H1 (cell line): ENCODE measurements around the gene ADCK1. TPM values are rescaled to one million over a fixed set of nuclear protein-coding genes. Genes with fewer than 3 reads are reported as not detected.

Experiments used
- CTCF ChIA-PET: fragments of 300-600 bp; sonication (Branson Sonifier 250); formaldehyde crosslinking; loops from one replicate; lab custom pipeline; 2021; ENCODE audit not compliant: partially characterized antibody; lab: Charles Lee
- POLR2A ChIA-PET: fragments of 300-600 bp; sonication (Branson Sonifier 250); formaldehyde crosslinking; loops from one replicate; lab custom pipeline; 2021; ENCODE audit warnings: inconsistent platforms; ENCODE audit not compliant: partially characterized antibody; lab: Charles Lee
- DNase-seq, 2 experiments: peaks; one replicate each; pipeline versions ENCODE4 v3.0.0 to v3.0.0-alpha.2; 2010 to 2022; ENCODE audit warnings: low spot score in 2 of 2, low read depth in 1 of 2, mixed read lengths in 1 of 2
- FAIRE-seq: peaks from 2 replicates; lab custom pipeline; 2011; peaks lifted over from hg19 to GRCh38; lab: Jason Lieb, UNC
- H2AFZ ChIP-seq: 2 replicates; pipeline ENCODE4 v1.8.1; 2012; ENCODE audit warnings: low read length, inconsistent platforms
- H2AK5ac ChIP-seq: 2 replicates; pipeline ENCODE4 v1.6.1; 2013; ENCODE audit warnings: low read depth, low read length
- H2BK120ac ChIP-seq: replicated peaks from 2 replicates; pipeline ENCODE3; 2013; ENCODE audit warnings: low read depth, low read length, inconsistent platforms
- H2BK12ac ChIP-seq: 2 replicates; pipeline ENCODE4 v1.6.1; 2013; ENCODE audit warnings: low read depth, low read length
- H2BK15ac ChIP-seq: 2 replicates; pipeline ENCODE4 v1.6.1; 2013; ENCODE audit warnings: low read length
- H2BK20ac ChIP-seq: 2 replicates; pipeline ENCODE4 v1.6.1; 2013; ENCODE audit warnings: low read length
- H2BK5ac ChIP-seq: 2 replicates; pipeline ENCODE4 v1.6.1; 2013; ENCODE audit warnings: low read depth, low read length
- H3K14ac ChIP-seq: 2 replicates; pipeline ENCODE4 v1.6.1; 2013; ENCODE audit warnings: inconsistent platforms; ENCODE audit not compliant: insufficient read length
- H3K18ac ChIP-seq: 2 replicates; pipeline ENCODE4 v1.6.1; 2013; ENCODE audit warnings: low read length; ENCODE audit errors: extremely low read depth
- H3K23ac ChIP-seq: 2 replicates; pipeline ENCODE4 v1.6.1; 2013; ENCODE audit warnings: inconsistent platforms; ENCODE audit not compliant: insufficient read length
- H3K23me2 ChIP-seq: 2 replicates; pipeline ENCODE4 v1.6.1; 2013; ENCODE audit warnings: low read depth, low read length
- H3K27ac ChIP-seq: 2 replicates; pipeline ENCODE4 v1.6.1; 2011; ENCODE audit warnings: low read depth, low read length, inconsistent platforms
- H3K27me3 ChIP-seq, 4 experiments: replicated peaks in 1 of 4; 1 replicate in 1 of 4; 2 replicates in 3 of 4; pipeline versions ENCODE4 v1.6.1 to v1.8.1; 2011 to 2013; ENCODE audit warnings: low read length in 3 of 4, mild to moderate bottlenecking in 3 of 4, inconsistent platforms in 2 of 4, mixed read lengths in 2 of 4, moderate library complexity in 1 of 4; ENCODE audit not compliant: control insufficient read depth in 3 of 4, insufficient read depth in 3 of 4; ENCODE audit errors: extremely low read depth in 1 of 4
- H3K36me3 ChIP-seq, 4 experiments: 2 replicates each; pipeline versions ENCODE4 v1.6.1 to v1.8.1; 2011 to 2013; ENCODE audit warnings: mild to moderate bottlenecking in 4 of 4, low read length in 3 of 4, moderate library complexity in 2 of 4, control low read depth in 1 of 4, inconsistent platforms in 1 of 4; ENCODE audit not compliant: insufficient read depth in 4 of 4, control insufficient read depth in 2 of 4
- H3K4ac ChIP-seq: replicated peaks from 2 replicates; pipeline ENCODE3; 2013; ENCODE audit warnings: low read length, low read depth, mixed read lengths, inconsistent platforms; ENCODE audit not compliant: insufficient read length
- H3K4me1 ChIP-seq, 4 experiments: replicated peaks in 1 of 4; 1 replicate in 1 of 4; 2 replicates in 3 of 4; pipeline versions ENCODE4 v1.6.1 to v1.8.1; 2011 to 2013; ENCODE audit warnings: low read length in 3 of 4, inconsistent platforms in 2 of 4, mixed read lengths in 1 of 4; ENCODE audit not compliant: insufficient read depth in 4 of 4, control insufficient read depth in 3 of 4
- H3K4me2 ChIP-seq, 2 experiments: 2 replicates each; pipeline versions ENCODE4 v1.6.1 to v1.8.1; 2011 to 2013; ENCODE audit warnings: low read depth in 2 of 2, low read length in 2 of 2, control low read depth in 1 of 2, inconsistent platforms in 1 of 2, mild to moderate bottlenecking in 1 of 2; ENCODE audit not compliant: insufficient read depth in 1 of 2
- H3K4me3 ChIP-seq, 4 experiments: fragments of 200-600, 300-600 bp in 1 of 4; sonication (generic), shearing (Covaris generic), sonication (Bioruptor Twin) in 1 of 4; 2 replicates each; pipeline versions ENCODE4 v1.5.1 to v1.8.1; 2011 to 2016; ENCODE audit warnings: low read length in 4 of 4, low read depth in 3 of 4, control low read depth in 2 of 4, inconsistent platforms in 2 of 4, mild to moderate bottlenecking in 2 of 4, mixed read lengths in 1 of 4, moderate library complexity in 1 of 4; ENCODE audit not compliant: insufficient read depth in 2 of 4; ENCODE audit errors: extremely low read depth in 1 of 4
- H3K56ac ChIP-seq: replicated peaks from 2 replicates; pipeline ENCODE3; 2013; ENCODE audit warnings: low read depth, mild to moderate bottlenecking, mixed read lengths, low read length, inconsistent platforms; ENCODE audit not compliant: insufficient read length
- H3K79me1 ChIP-seq: 2 replicates; pipeline ENCODE4 v1.6.1; 2013; ENCODE audit warnings: low read depth, low read length, control low read depth
- H3K79me2 ChIP-seq, 2 experiments: 2 replicates each; pipeline versions ENCODE4 v1.6.1 to v1.8.1; 2012 to 2013; ENCODE audit warnings: low read length in 2 of 2, mild to moderate bottlenecking in 2 of 2, inconsistent platforms in 1 of 2; ENCODE audit not compliant: insufficient read depth in 2 of 2, control insufficient read depth in 1 of 2
- H3K9ac ChIP-seq, 4 experiments: replicated peaks in 1 of 4; 1 replicate in 1 of 4; 2 replicates in 3 of 4; pipeline versions ENCODE4 v1.6.1 to v1.8.1; 2011 to 2013; ENCODE audit warnings: low read depth in 3 of 4, low read length in 3 of 4, control low read depth in 2 of 4, mild to moderate bottlenecking in 2 of 4, moderate library complexity in 2 of 4, inconsistent platforms in 1 of 4; ENCODE audit errors: extremely low read depth in 1 of 4
- H3K9me3 ChIP-seq, 2 experiments: 2 replicates each; pipeline versions ENCODE4 v1.6.1 to v1.8.1; 2012 to 2013; ENCODE audit warnings: mild to moderate bottlenecking in 2 of 2, moderate library complexity in 2 of 2, control low read depth in 1 of 2, inconsistent platforms in 1 of 2, low read depth in 1 of 2, low read length in 1 of 2, mixed read lengths in 1 of 2; ENCODE audit not compliant: insufficient read depth in 2 of 2
- H4K20me1 ChIP-seq, 2 experiments: replicated peaks in 1 of 2; 2 replicates each; pipeline versions ENCODE3 to v1.8.1; 2011 to 2013; ENCODE audit warnings: inconsistent platforms in 2 of 2, low read length in 2 of 2, mild to moderate bottlenecking in 1 of 2; ENCODE audit not compliant: insufficient read depth in 2 of 2, control insufficient read depth in 1 of 2
- H4K5ac ChIP-seq: 2 replicates; pipeline ENCODE4 v1.6.1; 2013; ENCODE audit warnings: low read length, low read depth, mixed read lengths, inconsistent platforms; ENCODE audit not compliant: insufficient read length
- H4K8ac ChIP-seq: 2 replicates; pipeline ENCODE4 v1.8.0; 2013; ENCODE audit warnings: mild to moderate bottlenecking, moderate library complexity, low read length, inconsistent platforms; ENCODE audit not compliant: insufficient read depth; ENCODE audit errors: extremely low read depth
- H4K91ac ChIP-seq: replicated peaks from 2 replicates; pipeline ENCODE3; 2013; ENCODE audit warnings: low read length, mixed read lengths, inconsistent platforms; ENCODE audit not compliant: insufficient read length
- ATF2 ChIP-seq: IDR thresholded peaks from 2 replicates; pipeline ENCODE4 v1.6.1; 2012; ENCODE audit warnings: low read length, inconsistent platforms
- NRF1 ChIP-seq: IDR thresholded peaks from 2 replicates; pipeline ENCODE4 v1.6.1; 2011; ENCODE audit warnings: mild to moderate bottlenecking, low read depth, low read length, improper control_type of control experiment
- POLR2A ChIP-seq, 2 experiments: IDR thresholded peaks; 1 replicate in 1 of 2; 2 replicates in 1 of 2; pipeline ENCODE4 v1.6.1; 2011; ENCODE audit warnings: low read depth in 2 of 2, low read length in 2 of 2, mild to moderate bottlenecking in 2 of 2; ENCODE audit errors: control extremely low read depth in 1 of 2
- TBP ChIP-seq: IDR thresholded peaks from 2 replicates; pipeline ENCODE4 v1.6.1; 2011; ENCODE audit warnings: low read depth, low read length, improper control_type of control experiment
- TCF12 ChIP-seq: IDR thresholded peaks from 2 replicates; pipeline ENCODE4 v1.6.1; 2011; ENCODE audit warnings: low read depth, mild to moderate bottlenecking, low read length
- YY1 ChIP-seq: IDR thresholded peaks from 2 replicates; pipeline ENCODE4 v1.6.1; 2011; ENCODE audit warnings: low read depth, mild to moderate bottlenecking, low read length
- ZNF274 ChIP-seq: IDR thresholded peaks from 2 replicates; pipeline ENCODE4 v1.7.0; 2012; ENCODE audit warnings: low read length, borderline replicate concordance; ENCODE audit errors: extremely low read depth
- WGBS, 2 experiments: shearing (Covaris generic) in 1 of 2; methylation state at CpG; one replicate each; pipeline versions ENCODE4 v1.1.6 to v1.1.7; 2013 to 2015; ENCODE audit warnings: low lambda C conversion rate in 2 of 2, mixed read lengths in 2 of 2, inconsistent platforms in 1 of 2, low coverage in 1 of 2, missing lambda C conversion rate in 1 of 2; ENCODE audit not compliant: insufficient replicate concordance in 2 of 2, insufficient coverage in 1 of 2, insufficient read length in 1 of 2; ENCODE audit errors: extremely low coverage in 1 of 2, missing lambda C conversion rate in 1 of 2; 5-methylcytosine and 5-hydroxymethylcytosine counted together
- polyA plus RNA-seq, 7 experiments: library from polyadenylated mRNA; depleted of rRNA in 3 of 7; stranded (reverse) in 5 of 7; unstranded in 2 of 7; fragments of >200 nt in 5 of 7; fragments of 200-250 nt in 2 of 7; gene quantifications; 1 replicate in 5 of 7; 2 replicates in 1 of 7; 4 replicates in 1 of 7; pipeline versions ENCODE4 v1.2.1 to v1.2.3, GENCODE V29; 2011 to 2013; ENCODE audit warnings: missing spikeins in 2 of 7, mixed read lengths in 2 of 7
- total RNA-seq: library from RNA; stranded (reverse); fragmentation: NEBNext Ultra II Directional; extraction: Animal tissue kit (Norgen Biotek cat#: 25700); gene quantifications from 2 replicates; pipeline ENCODE4 v1.2.1, GENCODE V29; 2021
- TF ChIP-seq, protein P1 (sequence below): IDR thresholded peaks from 2 replicates; pipeline ENCODE4 v1.6.1; 2012; ENCODE audit warnings: inconsistent platforms

ADCK1 gene
- total and polyA plus RNA-seq, 2 of the 8 experiments (the other 6 are each of a cell fraction or from before 2014, with no cell fraction given) = 11.0 to 16.8 TPM

GRCh38 chr14:77872983-77873382 is 73.1 kb downstream of the ADCK1 start:
- TF ChIP-seq, protein P1, sequence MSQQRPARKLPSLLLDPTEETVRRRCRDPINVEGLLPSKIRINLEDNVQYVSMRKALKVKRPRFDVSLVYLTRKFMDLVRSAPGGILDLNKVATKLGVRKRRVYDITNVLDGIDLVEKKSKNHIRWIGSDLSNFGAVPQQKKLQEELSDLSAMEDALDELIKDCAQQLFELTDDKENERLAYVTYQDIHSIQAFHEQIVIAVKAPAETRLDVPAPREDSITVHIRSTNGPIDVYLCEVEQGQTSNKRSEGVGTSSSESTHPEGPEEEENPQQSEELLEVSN = no peak
- TF ChIP-seq TCF12 = no peak
- TF ChIP-seq ATF2 = no peak
- no peak for TF ChIP-seq POLR2A (IDR thresholded peaks at IDR 0.05; ENCODE audit: control extremely low read depth in 1 of 2, low read depth in 2 of 2, low read length in 2 of 2)
- TF ChIP-seq ZNF274 = no peak
- no peak for TF ChIP-seq TBP
- TF ChIP-seq YY1 = no peak
- TF ChIP-seq NRF1 = no peak
- TF ChIP-seq, all 59 proteins: peak for 0
- H3K27me3 ChIP-seq = no peaks in the 10 kb centered on the region
- WGBS, 2 experiments = 98% methylated on average over 4 of the region's 4 CpGs; no CpG with 5 or more reads in 1 of the 2 experiments

More at GRCh38 chr14:77872983-77873382, 73.1 kb downstream of the ADCK1 start:
- Histone ChIP-seq H4K91ac (no peak overlapping the region), H3K27ac (no peak overlapping the region), H3K9ac (no peak overlapping the region), H3K23ac (no peak overlapping the region), H3K56ac (no peak overlapping the region), H3K14ac (no peak overlapping the region), H2BK20ac (no peak overlapping the region), H2BK12ac (no peak overlapping the region), H2BK120ac (no peak overlapping the region), H3K4ac (no peak overlapping the region), H3K4me3 (no peak overlapping the region), H3K79me2 (no peaks in the 10 kb centered on the region), H3K9me3 (no peaks in the 10 kb centered on the region), H3K36me3 (no peaks in the 10 kb centered on the region), H2AK5ac (no peak overlapping the region), H4K8ac (no peak overlapping the region), H3K4me1 (no peaks in the 10 kb centered on the region), H3K18ac (no peak overlapping the region), H2BK5ac (no peak overlapping the region), H3K79me1 (no peaks in the 10 kb centered on the region), H2BK15ac (no peak overlapping the region), H3K23me2 (peaks cover 2% of the 10 kb centered on the region; the same call in 1 of the 2 replicates), H4K20me1 (no peaks in the 10 kb centered on the region), H2AFZ (no peak overlapping the region), H4K5ac (no peak overlapping the region), H3K4me2 (no peak overlapping the region)
- ChIA-PET CTCF (interaction anchor here (1.2 to 9.0 kb wide), 4 partner anchors 11 to 149 kb away, joined by 3 to 80 read pairs (median 7); no protein-coding TSS in a partner anchor), POLR2A (no interaction called here)
- FAIRE-seq (no peak), DNase-seq (no peak)
